GM12892 (cell line): Measurements from ENCODE around the gene TBC1D22A.

Experiments
- DNase-seq: peaks from one replicate; pipeline ENCODE4 v3.0.0; 2011; ENCODE audit not compliant: insufficient read length
- FAIRE-seq: peaks from 2 replicates; lab custom pipeline; 2011; peaks lifted over from hg19 to GRCh38; lab: Jason Lieb, UNC
- POLR2A ChIP-seq: IDR thresholded peaks from 2 replicates; pipeline ENCODE4 v1.6.1; 2011; ENCODE audit warnings: low read depth, low read length, control low read depth
- POLR2AphosphoS5 ChIP-seq: IDR thresholded peaks from 2 replicates; pipeline ENCODE4 v1.6.1; 2011; ENCODE audit warnings: low read depth, low read length, control low read depth
- TAF1 ChIP-seq: IDR thresholded peaks from 2 replicates; pipeline ENCODE4 v1.6.1; 2011; ENCODE audit warnings: low read depth, mild to moderate bottlenecking, control low read depth, low read length, borderline replicate concordance

TBC1D22A gene

DNA sequence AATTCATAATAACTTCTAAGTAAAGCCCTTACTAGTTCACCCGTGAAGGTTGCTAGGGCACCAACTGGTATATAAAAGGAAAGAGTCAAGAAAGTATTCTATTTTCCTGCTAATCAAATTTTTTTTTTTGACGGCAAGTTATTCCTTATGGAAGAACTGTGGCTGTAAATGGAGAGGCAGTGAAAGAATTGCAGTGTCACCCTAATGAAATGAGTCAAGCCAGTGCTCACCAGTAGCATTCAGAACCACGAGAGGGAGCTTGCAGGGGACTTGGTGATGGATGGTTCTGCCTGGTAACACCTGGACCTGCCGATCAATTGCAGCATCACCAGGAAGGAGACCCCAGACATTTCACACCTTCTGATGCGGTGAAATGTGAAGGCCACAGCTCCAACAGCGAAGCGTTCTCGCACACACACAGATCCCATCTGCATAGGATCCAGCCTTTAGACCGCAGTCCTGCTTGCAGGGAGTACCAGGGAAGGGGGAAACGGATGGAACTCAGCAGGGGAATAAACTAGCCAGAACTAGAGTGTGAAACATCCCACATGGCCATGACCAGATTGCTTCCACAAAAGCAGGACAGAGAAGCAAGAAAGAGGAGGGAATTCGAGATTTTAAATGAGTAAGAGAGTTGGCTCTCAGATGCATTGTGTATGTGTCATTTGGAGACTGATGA lies 326.2 kb downstream of the TBC1D22A start:
- DNase-seq, result no peak
- TF ChIP-seq POLR2A, result no peak
- no peak for TF ChIP-seq TAF1
- FAIRE-seq, result no peak

GRCh38 chr22:47089374-47089773 lies 326.9 kb downstream of the TBC1D22A start:
- TF ChIP-seq POLR2AphosphoS5 (no peak), POLR2A (no peak), TAF1 (no peak)
- FAIRE-seq, result no peak
- DNase-seq, result no peak

DNA sequence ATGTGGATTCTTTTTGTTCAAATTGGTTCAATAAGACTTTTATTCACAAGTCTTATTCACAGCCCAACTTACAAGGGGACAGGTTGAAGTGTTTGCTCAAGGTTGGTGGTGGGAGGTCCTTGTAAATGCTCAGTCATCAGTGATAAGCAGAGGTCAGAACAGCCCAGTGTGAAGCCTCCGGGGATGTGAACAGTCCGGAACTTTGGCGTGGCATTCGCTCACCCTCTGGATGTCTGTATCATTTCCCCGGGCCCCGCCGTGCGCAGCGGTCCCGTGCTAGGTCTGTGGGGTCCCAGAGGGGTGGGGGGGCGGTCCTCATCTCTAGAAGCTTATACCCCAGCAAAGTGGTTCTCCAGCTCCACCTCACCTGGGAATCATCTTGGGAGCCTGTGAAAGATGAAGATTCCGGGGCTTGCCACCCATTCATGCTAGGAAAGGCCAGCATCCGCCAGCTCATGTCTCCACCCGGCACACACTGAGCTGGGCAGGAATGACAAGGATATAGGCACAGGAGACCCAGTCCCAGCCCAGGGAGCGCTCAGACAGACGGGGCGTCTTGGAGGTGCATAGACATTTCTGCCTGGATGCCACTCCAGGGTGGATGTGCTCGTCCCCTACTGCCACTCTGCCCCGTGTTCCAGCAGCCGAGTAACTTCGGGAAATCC lies 327.5 kb downstream of the TBC1D22A start:
- TF ChIP-seq TAF1 (no peak), POLR2A (no peak), POLR2AphosphoS5 (no peak)
- DNase-seq (no peak), FAIRE-seq (no peak)

DNA sequence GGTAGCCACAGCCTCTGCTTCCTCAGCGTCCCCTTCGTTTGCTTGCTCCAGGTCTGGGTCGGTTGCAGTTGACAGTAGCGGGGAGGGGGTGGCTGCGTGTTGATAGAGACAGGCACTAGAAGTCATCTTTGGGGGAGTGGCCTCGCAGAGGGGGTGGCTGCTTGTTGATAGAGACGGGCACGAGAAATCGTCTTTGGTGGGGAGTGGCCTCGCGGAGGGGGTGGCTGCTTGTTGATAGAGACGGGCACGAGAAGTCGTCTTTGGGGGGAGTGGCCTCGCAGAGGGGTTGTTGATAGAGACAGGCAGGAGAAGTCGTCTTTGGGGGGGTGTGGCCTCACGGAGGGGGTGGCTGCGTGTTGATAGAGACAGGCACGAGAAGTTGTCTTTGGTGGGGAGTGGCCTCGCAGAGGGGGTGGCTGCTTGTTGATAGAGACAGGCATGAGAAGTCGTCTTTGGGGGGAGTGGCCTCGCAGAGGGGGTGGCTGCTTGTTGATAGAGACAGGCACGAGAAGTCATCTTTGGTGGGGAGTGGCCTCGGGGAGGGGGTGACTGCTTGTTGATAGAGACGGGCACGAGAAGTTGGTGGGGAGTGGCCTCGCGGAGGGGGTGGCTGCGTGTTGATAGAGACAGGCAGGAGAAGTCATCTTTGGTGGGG lies 328.3 kb downstream of the TBC1D22A start:
- TF ChIP-seq POLR2A (no peak), TAF1 (no peak), POLR2AphosphoS5 (no peak)
- no peak for DNase-seq
- no peak for FAIRE-seq

GRCh38 chr22:47091246-47091651 lies 328.8 kb downstream of the TBC1D22A start:
- DNase-seq (no peak), FAIRE-seq (no peak)
- no peak for TF ChIP-seq POLR2A
- TF ChIP-seq TAF1, result no peak
- no peak for TF ChIP-seq POLR2AphosphoS5

DNA sequence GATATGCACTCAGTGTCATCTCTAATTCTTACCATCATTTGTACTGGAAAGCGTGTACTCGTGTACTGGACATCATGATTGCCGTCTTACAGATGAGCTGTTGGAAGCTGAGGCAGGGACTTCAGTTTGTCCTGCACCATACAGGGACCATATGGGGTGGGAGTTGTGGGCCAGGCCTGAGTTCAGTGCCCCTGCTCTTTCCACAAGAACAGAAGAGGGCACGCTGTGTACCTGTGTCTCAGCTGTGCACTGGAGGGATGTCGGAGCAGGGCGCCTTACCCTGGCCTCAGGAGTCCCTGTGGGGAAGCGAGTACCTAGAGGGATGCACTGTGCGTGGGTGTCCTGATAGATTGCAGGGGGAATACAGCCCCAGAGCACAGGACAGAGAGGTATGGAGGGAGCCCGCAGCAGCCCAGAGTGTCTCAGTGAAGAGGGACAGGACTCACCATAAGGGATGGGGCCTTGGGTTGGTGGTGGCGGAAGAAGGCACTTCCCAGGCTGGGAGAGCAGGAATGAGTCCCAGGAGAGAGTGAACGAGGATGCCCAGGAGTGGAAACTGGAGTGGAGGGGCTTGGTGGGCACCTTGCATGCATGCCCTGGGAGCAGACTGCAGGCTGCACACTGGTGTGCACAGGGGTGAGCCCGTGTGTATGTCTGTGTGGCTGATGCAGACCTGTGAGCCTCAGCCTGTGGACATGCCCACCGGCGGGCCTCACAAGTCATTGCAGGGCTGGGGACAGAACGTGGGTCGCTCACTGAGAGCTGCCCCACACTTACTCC lies 329.7 kb downstream of the TBC1D22A start:
- FAIRE-seq, result no peak
- no peak for TF ChIP-seq POLR2A

DNA sequence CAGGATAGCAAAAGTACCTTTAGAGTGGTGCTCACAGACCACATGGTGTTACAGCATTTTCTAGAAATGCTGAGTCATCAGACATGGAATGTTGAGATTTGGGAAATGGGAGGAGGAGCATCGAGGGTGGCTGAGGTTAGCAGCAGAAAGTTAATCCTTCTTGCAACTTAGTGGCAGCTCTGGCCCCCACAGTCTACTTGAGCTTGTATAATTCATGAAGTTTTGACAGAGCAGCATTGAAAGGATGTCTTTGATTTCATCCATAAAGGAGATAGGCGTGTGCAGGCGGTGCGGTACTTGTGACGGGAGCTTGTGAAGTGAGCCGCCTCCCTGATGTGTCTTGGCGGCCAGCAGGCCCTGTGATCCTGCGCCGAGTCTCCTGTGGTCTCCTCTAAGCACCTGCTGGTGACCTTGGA lies 330.5 kb downstream of the TBC1D22A start:
- DNase-seq, result no peak
- no peak for TF ChIP-seq POLR2A
- no peak for TF ChIP-seq TAF1
- no peak for TF ChIP-seq POLR2AphosphoS5
- FAIRE-seq, result no peak

More for the DNA sequence above, 329.7 kb downstream of the TBC1D22A start:
- DNase-seq, result no peak

DNA sequence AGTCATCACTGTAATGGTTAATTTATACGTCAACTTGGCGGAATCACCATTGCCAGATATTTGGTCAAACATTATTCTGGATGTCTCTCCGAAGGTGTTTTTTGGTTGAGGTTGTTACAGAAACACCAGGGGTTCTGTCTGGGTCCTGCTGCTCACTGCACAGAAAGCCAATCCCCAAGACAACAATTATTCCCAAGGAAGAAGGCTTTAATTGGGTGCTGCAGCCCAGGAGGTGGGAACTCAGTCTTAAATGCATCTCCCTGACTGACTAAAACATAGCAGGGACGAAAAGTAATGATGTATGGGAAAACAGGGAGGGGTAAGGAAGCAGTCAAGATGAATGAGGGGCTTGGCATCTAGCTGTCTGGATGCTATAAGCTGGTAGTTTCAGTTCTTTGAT lies 331.3 kb downstream of the TBC1D22A start:
- TF ChIP-seq POLR2A (no peak), POLR2AphosphoS5 (no peak), TAF1 (no peak)
- FAIRE-seq, result no peak
- DNase-seq, result no peak

DNA sequence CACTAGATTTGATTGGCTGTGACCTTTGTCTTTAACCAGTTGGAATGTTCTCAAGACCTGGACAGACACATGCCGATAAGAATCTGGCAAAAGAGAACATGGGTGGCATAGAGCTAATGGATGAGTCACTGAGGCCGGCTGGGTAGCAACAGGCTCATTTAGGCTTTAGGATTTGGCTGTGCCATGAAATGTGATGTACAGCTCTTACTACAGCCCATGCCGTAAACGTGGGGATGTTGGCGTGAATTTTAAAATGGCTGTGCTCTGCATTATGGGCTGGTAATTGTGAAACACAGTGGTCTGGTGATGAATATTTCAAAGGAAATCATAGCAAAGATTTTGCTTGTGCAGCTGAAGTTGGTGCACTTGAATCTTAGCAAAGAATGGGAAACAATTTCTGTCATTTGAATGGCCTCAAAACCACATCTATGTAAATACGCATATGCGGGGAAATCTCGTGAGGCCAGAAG lies 332.4 kb downstream of the TBC1D22A start:
- FAIRE-seq (no peak), DNase-seq (no peak)
- no peak for TF ChIP-seq POLR2AphosphoS5
- TF ChIP-seq POLR2A, result no peak
- TF ChIP-seq TAF1, result no peak

GRCh38 chr22:47095395-47096122 lies 333.1 kb downstream of the TBC1D22A start:
- no peak for DNase-seq
- TF ChIP-seq POLR2A, result no peak
- no peak for FAIRE-seq

DNA sequence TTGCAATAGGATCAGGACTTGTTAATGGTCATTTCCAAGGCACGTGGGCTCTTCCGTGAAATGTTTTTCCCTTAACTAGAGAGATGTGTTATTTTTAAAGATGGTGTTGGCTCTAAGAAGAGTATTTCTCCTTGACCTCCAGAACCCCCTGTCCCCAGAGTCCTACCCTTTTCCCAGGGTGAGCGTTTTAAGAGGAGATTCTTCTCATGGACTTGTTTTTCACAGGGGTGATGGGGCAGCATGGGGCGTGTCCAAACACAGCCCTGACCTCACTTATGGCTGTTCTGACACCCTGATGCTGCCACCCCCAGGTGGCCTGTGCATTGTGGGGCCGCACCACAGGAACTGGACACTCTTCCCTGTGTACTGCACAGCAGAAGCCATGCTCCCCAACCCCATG lies 335.7 kb downstream of the TBC1D22A start:
- TF ChIP-seq POLR2AphosphoS5, result no peak
- no peak for DNase-seq
- FAIRE-seq, result no peak
